ENCODE results near the gene HMBS.

Gene HMBS

DNA sequence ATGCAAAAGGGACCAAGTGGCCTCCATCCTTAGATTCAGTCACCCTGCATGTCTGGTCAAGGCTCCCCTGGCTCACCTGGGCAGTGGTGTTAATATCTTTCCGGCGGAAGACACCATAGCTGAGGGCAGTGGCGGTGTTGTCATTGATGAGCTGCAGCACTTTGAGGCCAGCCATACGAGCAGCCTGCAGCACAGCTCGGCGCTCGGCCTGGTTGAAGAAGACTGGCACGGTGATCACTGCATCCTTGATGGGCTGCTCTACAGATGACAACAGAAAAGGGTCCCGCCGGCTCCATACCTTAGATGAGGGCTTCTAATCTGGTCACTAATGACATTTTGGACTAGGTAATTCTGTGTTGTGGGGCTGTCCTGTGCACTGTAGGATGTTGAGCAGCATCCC is 30.3 kb upstream of the HMBS start:
- Histone ChIP-seq H3K4me3 (ENCODE audit: low read depth, low read length) (no peak overlapping the region), H3K4ac (ENCODE audit: low read depth, low read length) (no peak overlapping the region), H2BK12ac (ENCODE audit: low read length) (no peak overlapping the region), H2BK5ac (ENCODE audit: low read depth, low read length, poor library complexity) (no peak overlapping the region), H3K36me3 (ENCODE audit: control insufficient read depth in 1 of 2, insufficient read depth in 2 of 2, low read length in 2 of 2) (peaks cover 47 to 54% of the 10 kb centered on the region in 2 experiments), H3K79me1 (ENCODE audit: low read length) (peaks cover 8% of the 10 kb centered on the region), H2AFZ (ENCODE audit: insufficient read depth, low read length, poor library complexity) (no peak overlapping the region), H3K4me1 (ENCODE audit: control insufficient read depth in 1 of 2, insufficient read depth in 2 of 2, low read length in 2 of 2) (peaks cover 9 to 10% of the 10 kb centered on the region in 2 experiments), H2AK5ac (ENCODE audit: low read length) (no peak overlapping the region), H2BK120ac (ENCODE audit: insufficient read depth, low read length, poor library complexity) (no peak overlapping the region), H4K12ac (ENCODE audit: low read depth, low read length) (no peak overlapping the region), H4K91ac (ENCODE audit: low read depth, low read length) (no peak overlapping the region), H4K8ac (ENCODE audit: low read depth, low read length) (no peak overlapping the region), H3K14ac (ENCODE audit: low read length) (no peak overlapping the region), H3K23ac (ENCODE audit: low read length) (no peak overlapping the region), H3K9me3 (ENCODE audit: insufficient read depth, low read depth, low read length) (peaks cover 2% of the 10 kb centered on the region), H3K27ac (ENCODE audit: low read depth, low read length) (no peak overlapping the region), H3K4me2 (ENCODE audit: low read length) (no peak overlapping the region), H3K9ac (ENCODE audit: low read length) (no peak overlapping the region), H3K18ac (ENCODE audit: low read length) (no peak overlapping the region), H3K27me3 (ENCODE audit: insufficient read depth, low read length) (no peaks in the 10 kb centered on the region), H3K79me2 (ENCODE audit: control insufficient read depth, insufficient read depth, low read length, poor library complexity) (peaks cover 8% of the 10 kb centered on the region)
- DNase-seq = no peak
- WGBS (ENCODE audit: extremely low coverage, insufficient coverage, insufficient read length) = no CpG with 5 or more reads among the region's 10 CpGs

DNA sequence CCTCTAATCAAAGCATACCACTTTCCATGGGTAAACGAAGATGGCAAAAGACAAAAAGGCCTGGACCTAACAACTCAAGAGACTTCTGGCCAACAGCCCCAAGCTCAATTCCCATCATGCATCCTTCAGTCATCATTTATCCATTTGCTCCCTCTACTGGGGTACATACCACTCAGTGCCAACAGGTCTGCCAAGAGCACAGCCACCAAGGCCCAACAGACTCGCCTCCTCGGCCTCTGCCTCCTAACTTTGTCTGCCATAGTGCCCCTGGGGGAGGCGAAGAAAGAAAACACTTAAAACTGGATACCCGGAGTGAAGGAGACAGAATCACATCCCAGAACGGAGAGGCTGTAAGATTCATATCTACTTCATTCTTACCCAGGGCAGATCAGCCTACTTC is 28.8 kb upstream of the HMBS start:
- H2BK5ac ChIP-seq (ENCODE audit: low read depth, low read length, poor library complexity) = no peak overlapping the region
- peaks cover 8% of the 10 kb centered on the region for H3K79me1 ChIP-seq (ENCODE audit: low read length)
- H3K9ac ChIP-seq (ENCODE audit: low read length) = peak overlapping the region; percentile 71
- H3K79me2 ChIP-seq (ENCODE audit: control insufficient read depth, insufficient read depth, low read length, poor library complexity) = peaks cover 8% of the 10 kb centered on the region
- peaks cover 38 to 46% of the 10 kb centered on the region in 2 experiments for H3K36me3 ChIP-seq (ENCODE audit: control insufficient read depth in 1 of 2, insufficient read depth in 2 of 2, low read length in 2 of 2)
- no peak overlapping the region for H2AK5ac ChIP-seq (ENCODE audit: low read length)
- no peak overlapping the region for H4K12ac ChIP-seq (ENCODE audit: low read depth, low read length)
- peak overlapping the region; percentile 60 for H3K4ac ChIP-seq (ENCODE audit: low read depth, low read length)
- no peak overlapping the region for H4K91ac ChIP-seq (ENCODE audit: low read depth, low read length)
- H3K27me3 ChIP-seq (ENCODE audit: insufficient read depth, low read length) = no peaks in the 10 kb centered on the region
- no peak overlapping the region for H3K4me3 ChIP-seq (ENCODE audit: low read depth, low read length)
- no peak overlapping the region for H3K27ac ChIP-seq (ENCODE audit: low read depth, low read length)
- peaks cover 2% of the 10 kb centered on the region for H3K9me3 ChIP-seq (ENCODE audit: insufficient read depth, low read depth, low read length)
- H3K23ac ChIP-seq (ENCODE audit: low read length) = no peak overlapping the region
- DNase-seq = no peak
- H3K4me2 ChIP-seq (ENCODE audit: low read length) = peak overlapping the region; percentile 69
- H4K8ac ChIP-seq (ENCODE audit: low read depth, low read length) = no peak overlapping the region
- H3K4me1 ChIP-seq (ENCODE audit: control insufficient read depth in 1 of 2, insufficient read depth in 2 of 2, low read length in 2 of 2) = peaks cover 9 to 10% of the 10 kb centered on the region in 2 experiments
- no peak overlapping the region for H2BK120ac ChIP-seq (ENCODE audit: insufficient read depth, low read length, poor library complexity)
- H3K14ac ChIP-seq (ENCODE audit: low read length) = no peak overlapping the region
- H3K18ac ChIP-seq (ENCODE audit: low read length) = no peak overlapping the region
- H2AFZ ChIP-seq (ENCODE audit: insufficient read depth, low read length, poor library complexity) = no peak overlapping the region
- no CpG with 5 or more reads among the region's 6 CpGs for WGBS (ENCODE audit: extremely low coverage, insufficient coverage, insufficient read length)
- no peak overlapping the region for H2BK12ac ChIP-seq (ENCODE audit: low read length)

DNA sequence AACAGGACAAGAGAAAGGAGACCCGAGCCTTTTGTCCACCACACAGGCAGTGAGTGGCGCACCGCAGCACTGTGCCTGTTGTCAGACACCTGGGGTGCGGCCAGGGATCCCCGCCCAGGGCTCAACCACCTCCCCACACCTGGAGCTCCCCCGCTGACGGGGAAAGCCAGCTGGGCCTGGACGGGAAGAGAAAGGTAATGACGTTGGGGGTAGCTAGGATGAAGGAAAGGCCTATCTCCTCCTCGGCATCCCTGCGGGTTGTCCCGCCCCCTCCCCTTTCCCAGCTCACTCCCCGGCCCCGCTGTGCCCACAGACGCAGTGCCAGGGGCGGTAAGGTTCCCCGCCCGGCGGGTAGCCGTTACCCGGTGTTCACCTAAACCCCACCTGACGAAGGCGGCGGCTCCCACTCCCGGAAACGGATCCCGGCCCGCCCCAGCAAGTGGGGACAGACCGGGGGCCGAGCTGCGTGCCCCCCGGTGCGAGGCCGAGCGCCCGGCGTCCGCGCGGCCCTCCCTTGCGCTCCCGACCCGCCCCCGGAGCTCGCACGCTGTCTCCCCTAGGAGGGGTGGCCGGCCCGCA is 28.2 kb upstream of the HMBS start:
- peaks cover 1% of the 10 kb centered on the region for H3K9me3 ChIP-seq (ENCODE audit: insufficient read depth, low read depth, low read length)
- no peaks in the 10 kb centered on the region for H3K27me3 ChIP-seq (ENCODE audit: insufficient read depth, low read length)
- peaks cover 9 to 10% of the 10 kb centered on the region in 2 experiments for H3K4me1 ChIP-seq (ENCODE audit: control insufficient read depth in 1 of 2, insufficient read depth in 2 of 2, low read length in 2 of 2)
- H3K27ac ChIP-seq (ENCODE audit: low read depth, low read length) = peak overlapping the region; percentile 77
- H3K23ac ChIP-seq (ENCODE audit: low read length) = no peak overlapping the region
- H3K4ac ChIP-seq (ENCODE audit: low read depth, low read length) = peak overlapping the region; percentile 60
- H3K18ac ChIP-seq (ENCODE audit: low read length) = peak overlapping the region; percentile 97
- H3K14ac ChIP-seq (ENCODE audit: low read length) = peak overlapping the region; percentile 90
- H2AFZ ChIP-seq (ENCODE audit: insufficient read depth, low read length, poor library complexity) = peak overlapping the region; percentile 89
- peak overlapping the region; percentile 71 for H3K9ac ChIP-seq (ENCODE audit: low read length)
- peaks cover 8% of the 10 kb centered on the region for H3K79me1 ChIP-seq (ENCODE audit: low read length)
- no CpG with 5 or more reads among the region's 48 CpGs for WGBS (ENCODE audit: extremely low coverage, insufficient coverage, insufficient read length)
- H4K12ac ChIP-seq (ENCODE audit: low read depth, low read length) = peak overlapping the region; percentile 86
- H2BK5ac ChIP-seq (ENCODE audit: low read depth, low read length, poor library complexity) = peak overlapping the region; percentile 78
- H2BK12ac ChIP-seq (ENCODE audit: low read length) = no peak overlapping the region
- peaks cover 8% of the 10 kb centered on the region for H3K79me2 ChIP-seq (ENCODE audit: control insufficient read depth, insufficient read depth, low read length, poor library complexity)
- H3K36me3 ChIP-seq (ENCODE audit: control insufficient read depth in 1 of 2, insufficient read depth in 2 of 2, low read length in 2 of 2) = peaks cover 32 to 39% of the 10 kb centered on the region in 2 experiments
- peak overlapping the region; percentile 82 for H3K4me3 ChIP-seq (ENCODE audit: low read depth, low read length)
- peak overlapping the region; percentile 42 for H2AK5ac ChIP-seq (ENCODE audit: low read length)
- peak overlapping the region; percentile 87 for H4K91ac ChIP-seq (ENCODE audit: low read depth, low read length)
- peak overlapping the region; percentile 69 for H3K4me2 ChIP-seq (ENCODE audit: low read length)
- no peak for DNase-seq
- H2BK120ac ChIP-seq (ENCODE audit: insufficient read depth, low read length, poor library complexity) = peak overlapping the region; percentile 93
- H4K8ac ChIP-seq (ENCODE audit: low read depth, low read length) = peak overlapping the region; percentile 88

DNA sequence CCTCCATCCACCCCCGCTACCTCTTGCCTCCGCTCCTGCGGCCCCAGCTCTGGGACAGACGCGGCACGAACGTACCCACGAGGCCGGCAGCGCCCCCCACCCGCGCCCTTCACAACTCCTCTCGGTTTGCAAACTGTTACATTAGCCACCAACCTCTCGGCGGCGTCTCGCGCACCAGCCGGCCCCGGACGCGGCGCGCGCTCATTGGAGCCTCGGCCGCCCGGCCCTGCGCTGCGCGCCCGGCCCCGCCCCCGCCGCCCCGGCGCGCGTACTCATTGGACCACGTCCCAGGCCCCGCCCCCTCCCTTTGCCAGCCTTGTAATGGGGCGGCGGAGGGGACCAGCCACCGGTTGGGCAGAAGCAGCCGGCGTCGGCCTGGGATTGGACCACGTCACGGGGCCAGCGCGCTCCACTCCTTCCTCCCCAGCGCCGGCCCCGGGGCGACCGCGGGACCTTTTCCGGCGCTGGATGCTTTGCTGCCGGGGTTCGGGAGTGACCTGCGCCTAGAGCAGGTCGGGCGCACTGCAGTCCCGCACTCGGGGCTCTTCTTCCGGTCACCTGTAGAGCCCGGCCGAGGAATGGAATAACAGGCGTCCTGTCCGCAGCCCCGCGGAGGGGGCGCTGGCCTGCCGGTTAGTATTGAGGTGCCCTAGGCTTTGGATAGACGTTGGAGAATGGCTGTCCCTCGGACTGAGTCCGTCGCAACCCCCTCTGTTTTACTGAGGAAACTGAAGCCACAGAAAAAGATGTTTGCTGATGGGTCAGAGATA is 27.5 kb upstream of the HMBS start, which contains the start of gene HYOU1:
Gene HYOU1, minus strand, starts transcription at position 206 of the 770 bp plus-strand sequence. CDS start 1,045 bp downstream, outside the sequence.
- Histone ChIP-seq H3K18ac (ENCODE audit: low read length) (peak within 1 kb of the TSS; percentile 97), H3K36me3 (ENCODE audit: control insufficient read depth in 1 of 2, insufficient read depth in 2 of 2, low read length in 2 of 2) (peaks cover 25 to 33% of the 10 kb centered on the region in 2 experiments), H3K79me1 (ENCODE audit: low read length) (peaks cover 8% of the 10 kb centered on the region), H3K4me2 (ENCODE audit: low read length) (peak within 1 kb of the TSS; percentile 96), H2BK5ac (ENCODE audit: low read depth, low read length, poor library complexity) (peak within 1 kb of the TSS; percentile 78), H4K91ac (ENCODE audit: low read depth, low read length) (peak within 1 kb of the TSS; percentile 87), H3K4me1 (ENCODE audit: control insufficient read depth in 1 of 2, insufficient read depth in 2 of 2, low read length in 2 of 2) (peaks cover 9 to 10% of the 10 kb centered on the region in 2 experiments), H3K23ac (ENCODE audit: low read length) (no peak within 1 kb of the TSS), H2AK5ac (ENCODE audit: low read length) (peak within 1 kb of the TSS; percentile 42), H4K12ac (ENCODE audit: low read depth, low read length) (peak within 1 kb of the TSS; percentile 86), H3K9ac (ENCODE audit: low read length) (peak within 1 kb of the TSS; percentile 71), H3K4ac (ENCODE audit: low read depth, low read length) (peak within 1 kb of the TSS; percentile 60), H2BK12ac (ENCODE audit: low read length) (no peak within 1 kb of the TSS), H3K79me2 (ENCODE audit: control insufficient read depth, insufficient read depth, low read length, poor library complexity) (peaks cover 8% of the 10 kb centered on the region), H3K27ac (ENCODE audit: low read depth, low read length) (peak within 1 kb of the TSS; percentile 77), H3K27me3 (ENCODE audit: insufficient read depth, low read length) (no peaks in the 10 kb centered on the region), H3K4me3 (ENCODE audit: low read depth, low read length) (peak within 1 kb of the TSS; percentile 82), H4K8ac (ENCODE audit: low read depth, low read length) (peak within 1 kb of the TSS; percentile 88), H3K9me3 (ENCODE audit: insufficient read depth, low read depth, low read length) (peaks cover 1% of the 10 kb centered on the region), H2AFZ (ENCODE audit: insufficient read depth, low read length, poor library complexity) (peak within 1 kb of the TSS; percentile 89), H2BK120ac (ENCODE audit: insufficient read depth, low read length, poor library complexity) (peak within 1 kb of the TSS; percentile 93), H3K14ac (ENCODE audit: low read length) (peak within 1 kb of the TSS; percentile 90)
- DNase-seq = peak; percentile 95 to 97
- WGBS (ENCODE audit: extremely low coverage, insufficient coverage, insufficient read length) = no CpG with 5 or more reads among the region's 79 CpGs

All from trophoblast cell (in vitro differentiated cells and primary cell).